Measurements from ENCODE around the gene SLC17A7.

DNA sequence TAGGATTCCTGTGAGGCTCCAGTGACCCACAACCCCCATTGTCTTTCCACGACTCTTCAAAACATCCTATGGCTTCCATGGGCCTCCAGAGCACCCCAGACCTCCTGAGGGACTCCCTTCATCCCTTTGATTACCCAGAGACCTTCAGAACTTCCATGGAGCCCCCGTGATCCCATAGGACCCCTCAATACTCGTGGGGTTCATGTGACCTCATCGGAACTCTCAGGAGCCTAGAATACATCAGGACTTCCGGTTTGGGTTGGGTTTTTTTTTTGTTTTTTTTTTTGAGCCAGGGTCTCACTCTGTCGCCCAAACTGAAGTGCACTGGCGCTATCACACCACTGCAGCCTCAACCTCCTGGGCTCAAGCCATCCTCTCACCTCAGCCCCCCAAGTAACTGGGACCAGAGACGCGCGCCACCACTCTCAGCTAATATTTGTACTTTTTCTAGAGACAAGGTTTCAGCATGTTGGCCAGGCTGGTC, 12.5 kb upstream of the SLC17A7 start:
- TF ChIP-seq, protein P1, sequence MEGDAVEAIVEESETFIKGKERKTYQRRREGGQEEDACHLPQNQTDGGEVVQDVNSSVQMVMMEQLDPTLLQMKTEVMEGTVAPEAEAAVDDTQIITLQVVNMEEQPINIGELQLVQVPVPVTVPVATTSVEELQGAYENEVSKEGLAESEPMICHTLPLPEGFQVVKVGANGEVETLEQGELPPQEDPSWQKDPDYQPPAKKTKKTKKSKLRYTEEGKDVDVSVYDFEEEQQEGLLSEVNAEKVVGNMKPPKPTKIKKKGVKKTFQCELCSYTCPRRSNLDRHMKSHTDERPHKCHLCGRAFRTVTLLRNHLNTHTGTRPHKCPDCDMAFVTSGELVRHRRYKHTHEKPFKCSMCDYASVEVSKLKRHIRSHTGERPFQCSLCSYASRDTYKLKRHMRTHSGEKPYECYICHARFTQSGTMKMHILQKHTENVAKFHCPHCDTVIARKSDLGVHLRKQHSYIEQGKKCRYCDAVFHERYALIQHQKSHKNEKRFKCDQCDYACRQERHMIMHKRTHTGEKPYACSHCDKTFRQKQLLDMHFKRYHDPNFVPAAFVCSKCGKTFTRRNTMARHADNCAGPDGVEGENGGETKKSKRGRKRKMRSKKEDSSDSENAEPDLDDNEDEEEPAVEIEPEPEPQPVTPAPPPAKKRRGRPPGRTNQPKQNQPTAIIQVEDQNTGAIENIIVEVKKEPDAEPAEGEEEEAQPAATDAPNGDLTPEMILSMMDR (IDR thresholded peaks at IDR 0.05), result no peak
- TF ChIP-seq POLR2AphosphoS5 (IDR thresholded peaks at IDR 0.05) (no peak), EP300 (IDR thresholded peaks at IDR 0.05) (no peak)

Measured in suprapubic skin (tissue), 4 donors.